Parathyroid adenoma (tissue), 2 donors: ENCODE results near the gene CPT1A.

ENCODE experiments used
- H2AFZ ChIP-seq: fragments of 300-600 bp; sonication (generic); one replicate; pipeline ENCODE4 v1.7.0; 2017; ENCODE audit warnings: antibody characterized with exemption, mild to moderate bottlenecking
- H3K27ac ChIP-seq: fragments of 300-600 bp; sonication (generic); one replicate; pipeline ENCODE4 v1.7.0; 2017
- H3K27me3 ChIP-seq: fragments of 300-600 bp; sonication (generic); one replicate; pipeline ENCODE4 v1.7.0; 2017; ENCODE audit warnings: low read length; ENCODE audit not compliant: control insufficient read depth, insufficient read depth
- H3K36me3 ChIP-seq: fragments of 300-600 bp; sonication (generic); one replicate; pipeline ENCODE4 v1.7.0; 2017; ENCODE audit warnings: low read length; ENCODE audit not compliant: control insufficient read depth, insufficient read depth
- H3K4me1 ChIP-seq: fragments of 300-600 bp; sonication (generic); one replicate; pipeline ENCODE4 v1.7.0; 2017; ENCODE audit warnings: control low read depth
- H3K4me2 ChIP-seq: fragments of 300-600 bp; sonication (generic); one replicate; pipeline ENCODE4 v1.7.0; 2017; ENCODE audit warnings: low read length
- H3K4me3 ChIP-seq: fragments of 300-600 bp; sonication (generic); one replicate; pipeline ENCODE4 v1.7.0; 2017; ENCODE audit warnings: low read depth, low read length
- H3K79me2 ChIP-seq: fragments of 300-600 bp; sonication (generic); one replicate; pipeline ENCODE4 v1.7.0; 2017; ENCODE audit warnings: control low read depth
- H3K9ac ChIP-seq: fragments of 300-600 bp; sonication (generic); one replicate; pipeline ENCODE4 v1.7.0; 2017; ENCODE audit warnings: mild to moderate bottlenecking
- H3K9me3 ChIP-seq: fragments of 300-600 bp; sonication (generic); one replicate; pipeline ENCODE4 v1.7.0; 2017; ENCODE audit warnings: low read length; ENCODE audit not compliant: control insufficient read depth
- TF ChIP-seq, protein P1 (sequence below): fragments of 300-600 bp; sonication (generic); IDR thresholded peaks from one replicate; pipeline ENCODE4 v1.7.0; 2017; ENCODE audit warnings: antibody characterized with exemption, mild to moderate bottlenecking
- donor health status: primary hyperparathyroidism.

CPT1A gene

DNA sequence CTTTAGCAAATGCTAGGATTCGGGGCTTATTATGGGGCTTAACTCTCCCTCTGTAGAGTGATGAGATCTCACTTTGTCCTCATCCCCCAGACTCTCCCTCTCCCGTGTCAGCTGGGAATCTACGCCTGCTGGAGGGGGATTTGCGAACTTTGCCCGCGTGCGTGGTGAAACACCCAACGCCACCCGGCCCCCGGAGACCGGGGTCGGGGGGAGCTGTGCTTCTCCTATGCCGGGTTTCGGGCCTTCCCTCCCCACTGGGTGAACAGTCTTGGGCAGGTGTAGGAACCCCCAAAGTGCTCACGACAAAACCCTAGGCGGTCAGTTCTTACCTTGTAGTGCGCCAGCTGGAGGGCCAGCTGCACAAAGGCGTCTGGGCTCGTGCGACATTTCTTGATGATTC, 68.8 kb downstream of the CPT1A start:
- H3K27ac ChIP-seq, result no peak overlapping the region
- H3K4me2 ChIP-seq, result no peak overlapping the region
- no peak overlapping the region for H3K9ac ChIP-seq
- H3K4me1 ChIP-seq, result no peaks in the 10 kb centered on the region
- H3K79me2 ChIP-seq, result no peaks in the 10 kb centered on the region
- H2AFZ ChIP-seq, result no peak overlapping the region
- H3K36me3 ChIP-seq, result no peaks in the 10 kb centered on the region
- H3K27me3 ChIP-seq, result no peaks in the 10 kb centered on the region
- no peaks in the 10 kb centered on the region for H3K9me3 ChIP-seq
- no peak overlapping the region for H3K4me3 ChIP-seq
- TF ChIP-seq, protein P1, sequence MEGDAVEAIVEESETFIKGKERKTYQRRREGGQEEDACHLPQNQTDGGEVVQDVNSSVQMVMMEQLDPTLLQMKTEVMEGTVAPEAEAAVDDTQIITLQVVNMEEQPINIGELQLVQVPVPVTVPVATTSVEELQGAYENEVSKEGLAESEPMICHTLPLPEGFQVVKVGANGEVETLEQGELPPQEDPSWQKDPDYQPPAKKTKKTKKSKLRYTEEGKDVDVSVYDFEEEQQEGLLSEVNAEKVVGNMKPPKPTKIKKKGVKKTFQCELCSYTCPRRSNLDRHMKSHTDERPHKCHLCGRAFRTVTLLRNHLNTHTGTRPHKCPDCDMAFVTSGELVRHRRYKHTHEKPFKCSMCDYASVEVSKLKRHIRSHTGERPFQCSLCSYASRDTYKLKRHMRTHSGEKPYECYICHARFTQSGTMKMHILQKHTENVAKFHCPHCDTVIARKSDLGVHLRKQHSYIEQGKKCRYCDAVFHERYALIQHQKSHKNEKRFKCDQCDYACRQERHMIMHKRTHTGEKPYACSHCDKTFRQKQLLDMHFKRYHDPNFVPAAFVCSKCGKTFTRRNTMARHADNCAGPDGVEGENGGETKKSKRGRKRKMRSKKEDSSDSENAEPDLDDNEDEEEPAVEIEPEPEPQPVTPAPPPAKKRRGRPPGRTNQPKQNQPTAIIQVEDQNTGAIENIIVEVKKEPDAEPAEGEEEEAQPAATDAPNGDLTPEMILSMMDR, result no peak

DNA sequence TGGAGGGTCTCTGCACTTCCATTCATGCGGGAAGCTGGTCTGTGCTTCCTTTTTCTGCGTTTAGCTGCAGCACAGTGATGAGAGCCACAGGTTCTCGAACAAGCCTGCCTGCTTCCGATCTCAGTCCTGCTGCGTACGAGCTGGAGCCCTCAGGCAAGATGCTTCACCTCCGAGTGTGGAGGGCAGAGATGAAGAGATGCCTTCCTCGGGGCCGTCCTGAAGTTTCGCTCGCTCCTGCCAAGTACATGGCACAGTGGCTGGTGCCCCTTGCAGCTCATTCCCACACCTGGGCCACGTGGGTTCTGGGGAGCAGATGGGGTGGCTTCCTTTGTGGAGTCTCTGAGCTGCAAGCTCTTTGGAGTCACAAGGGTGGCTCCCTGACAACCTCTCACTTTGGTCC, 70.9 kb downstream of the CPT1A start:
- H3K4me1 ChIP-seq, result no peaks in the 10 kb centered on the region
- H3K4me2 ChIP-seq, result no peak overlapping the region
- no peaks in the 10 kb centered on the region for H3K79me2 ChIP-seq
- H3K36me3 ChIP-seq, result no peaks in the 10 kb centered on the region
- TF ChIP-seq, protein P1, result no peak
- H3K27ac ChIP-seq, result no peak overlapping the region
- no peaks in the 10 kb centered on the region for H3K27me3 ChIP-seq
- H3K4me3 ChIP-seq, result no peak overlapping the region
- no peak overlapping the region for H2AFZ ChIP-seq
- no peaks in the 10 kb centered on the region for H3K9me3 ChIP-seq
- H3K9ac ChIP-seq, result no peak overlapping the region

DNA sequence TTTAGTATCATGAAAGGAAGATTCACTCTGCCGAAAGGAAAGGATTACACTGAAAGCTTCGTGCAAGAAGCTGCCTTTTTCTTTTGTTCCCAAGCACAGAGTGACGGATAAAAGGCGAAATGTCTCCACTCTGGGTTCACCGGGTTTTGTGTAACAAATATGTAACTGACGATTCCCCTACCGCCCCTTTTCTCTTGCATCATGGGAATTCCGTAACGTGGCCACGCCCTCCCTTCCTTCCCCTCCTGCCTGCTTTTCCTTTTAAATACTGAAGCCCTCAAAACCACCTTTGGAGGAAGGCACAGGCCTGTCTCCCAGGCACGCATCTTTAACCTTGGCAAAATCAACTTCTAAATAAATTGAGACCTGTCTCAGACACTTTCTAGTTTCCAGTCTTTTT, 74.0 kb downstream of the CPT1A start:
- TF ChIP-seq, protein P1, result no peak
- no peak overlapping the region for H3K27ac ChIP-seq

DNA sequence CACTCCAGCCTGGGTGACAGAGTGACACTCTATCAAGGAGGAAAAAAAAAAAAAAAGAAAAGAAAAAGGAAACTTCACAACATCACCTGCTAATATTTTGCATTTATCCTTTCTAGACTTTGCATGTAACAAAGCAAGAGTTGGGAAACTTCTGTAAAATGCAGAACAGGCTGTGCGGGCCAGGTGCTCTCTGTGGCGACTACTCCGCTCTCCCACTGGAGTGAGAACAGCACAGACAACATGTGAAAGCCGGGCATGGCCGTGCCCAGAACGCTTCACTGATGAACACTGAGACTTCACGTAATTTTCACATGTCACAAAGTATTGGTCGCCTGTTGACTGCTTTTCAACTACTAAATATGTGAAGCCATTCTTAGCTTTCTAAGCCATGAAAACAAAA, 74.9 kb downstream of the CPT1A start:
- H3K4me2 ChIP-seq, result no peak overlapping the region
- TF ChIP-seq, protein P1, result no peak
- H3K36me3 ChIP-seq, result no peaks in the 10 kb centered on the region
- H3K9me3 ChIP-seq, result no peaks in the 10 kb centered on the region
- H3K79me2 ChIP-seq, result no peaks in the 10 kb centered on the region
- H3K27me3 ChIP-seq, result no peaks in the 10 kb centered on the region
- H3K4me1 ChIP-seq, result no peaks in the 10 kb centered on the region
- H2AFZ ChIP-seq, result no peak overlapping the region
- H3K4me3 ChIP-seq, result no peak overlapping the region
- H3K9ac ChIP-seq, result no peak overlapping the region
- no peak overlapping the region for H3K27ac ChIP-seq

More for the DNA sequence above, 74.0 kb downstream of the CPT1A start:
- Histone ChIP-seq H3K9me3 (no peaks in the 10 kb centered on the region), H2AFZ (no peak overlapping the region), H3K9ac (no peak overlapping the region), H3K4me1 (no peaks in the 10 kb centered on the region), H3K27me3 (no peaks in the 10 kb centered on the region), H3K79me2 (no peaks in the 10 kb centered on the region), H3K4me2 (no peak overlapping the region), H3K36me3 (no peaks in the 10 kb centered on the region), H3K4me3 (no peak overlapping the region)

DNA sequence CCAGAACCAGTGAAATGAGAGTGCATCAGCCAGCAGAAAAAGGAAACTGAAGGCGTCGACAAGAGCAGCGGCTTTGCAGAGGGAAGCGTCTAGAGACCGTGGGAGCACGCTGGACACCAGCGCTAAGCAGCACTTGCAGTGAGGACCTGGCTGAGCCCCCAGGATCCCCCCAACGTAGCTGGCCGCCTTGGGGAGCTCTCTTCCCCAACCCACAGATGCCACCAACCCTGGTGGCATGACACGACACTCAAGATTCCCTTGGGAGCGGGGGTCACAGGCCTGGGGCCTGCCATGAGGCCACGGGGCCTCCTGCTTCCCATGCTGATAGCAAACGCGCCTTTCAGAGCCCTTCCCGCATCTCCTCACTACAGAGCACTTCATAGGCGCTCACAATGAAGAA, 77.0 kb downstream of the CPT1A start:
- Histone ChIP-seq H3K4me1 (no peaks in the 10 kb centered on the region), H2AFZ (no peak overlapping the region), H3K27ac (no peak overlapping the region), H3K9ac (no peak overlapping the region), H3K36me3 (no peaks in the 10 kb centered on the region), H3K4me3 (no peak overlapping the region), H3K27me3 (no peaks in the 10 kb centered on the region), H3K9me3 (no peaks in the 10 kb centered on the region), H3K4me2 (no peak overlapping the region), H3K79me2 (no peaks in the 10 kb centered on the region)
- TF ChIP-seq, protein P1, result no peak
